Liver (tissue), 9 donors: ENCODE measurements around the gene ITPKB. TPM values are rescaled to one million over a fixed set of nuclear protein-coding genes. Genes with fewer than 3 reads are reported as not detected.

Experiments
- DNase-seq: peaks from one replicate; pipeline ENCODE4 v3.0.0-alpha.2; 2017; ENCODE audit warnings: low spot score
- H3K27ac ChIP-seq, 2 donors: one replicate each; pipeline ENCODE4 v1.7.0; 2013; ENCODE audit warnings: inconsistent platforms in 2 of 2, low read length in 2 of 2, control low read depth in 1 of 2, low read depth in 1 of 2, mild to moderate bottlenecking in 1 of 2
- H3K27me3 ChIP-seq, 4 donors: one replicate each; pipeline versions ENCODE4 v1.6.1 to v1.7.0; 2013; ENCODE audit warnings: low read length in 3 of 4, inconsistent platforms in 1 of 4, mild to moderate bottlenecking in 1 of 4, moderate library complexity in 1 of 4; ENCODE audit not compliant: control insufficient read depth in 4 of 4, insufficient read depth in 4 of 4
- H3K36me3 ChIP-seq, 4 donors: one replicate each; pipeline versions ENCODE4 v1.6.1 to v1.7.0; 2013; ENCODE audit warnings: low read length in 3 of 4, mild to moderate bottlenecking in 3 of 4, low read depth in 1 of 4, moderate library complexity in 1 of 4; ENCODE audit not compliant: control insufficient read depth in 4 of 4, insufficient read depth in 3 of 4
- H3K4me1 ChIP-seq, 4 donors: one replicate each; pipeline versions ENCODE4 v1.6.1 to v1.7.0; 2013; ENCODE audit warnings: low read length in 3 of 4, mild to moderate bottlenecking in 3 of 4, moderate library complexity in 1 of 4; ENCODE audit not compliant: control insufficient read depth in 4 of 4, insufficient read depth in 4 of 4
- H3K4me3 ChIP-seq, 3 donors: one replicate each; pipeline versions ENCODE4 v1.6.1 to v1.7.0; 2013; ENCODE audit warnings: low read length in 3 of 3, control low read depth in 1 of 3, low read depth in 1 of 3, mild to moderate bottlenecking in 1 of 3
- H3K9ac ChIP-seq, 2 donors: one replicate each; pipeline ENCODE4 v1.7.0; 2013; ENCODE audit warnings: low read length in 2 of 2, mild to moderate bottlenecking in 2 of 2, moderate library complexity in 2 of 2, control low read depth in 1 of 2, low read depth in 1 of 2
- H3K9me3 ChIP-seq, 4 donors: one replicate each; pipeline versions ENCODE4 v1.6.1 to v1.7.0; 2013; ENCODE audit warnings: low read length in 3 of 4; ENCODE audit not compliant: control insufficient read depth in 4 of 4
- ATF3 ChIP-seq: IDR thresholded peaks from 2 replicates; pipeline ENCODE4 v1.6.1; 2016; ENCODE audit warnings: antibody characterized with exemption
- CTCF ChIP-seq: fragments of 150-350 bp; IDR thresholded peaks from 2 replicates; pipeline ENCODE4 v1.5.1; 2017; ENCODE audit warnings: improper control_type of control experiment, low read depth, low read length; ENCODE audit not compliant: missing input control
- EGR1 ChIP-seq, 2 donors: IDR thresholded peaks; 2 replicates each; pipeline ENCODE4 v1.6.1; 2016 to 2018; ENCODE audit warnings: antibody characterized with exemption in 2 of 2, low read depth in 2 of 2
- FOXA1 ChIP-seq: IDR thresholded peaks from 2 replicates; pipeline ENCODE4 v1.6.1; 2016; ENCODE audit warnings: antibody characterized with exemption
- FOXA2 ChIP-seq: IDR thresholded peaks from 2 replicates; pipeline ENCODE4 v1.6.1; 2016; ENCODE audit warnings: antibody characterized with exemption
- GABPA ChIP-seq, 2 donors: IDR thresholded peaks in 1 of 2; conservative IDR thresholded peaks in 1 of 2; 2 replicates each; pipeline ENCODE4 v1.6.1; 2016; ENCODE audit warnings: antibody characterized with exemption in 2 of 2, mild to moderate bottlenecking in 1 of 2, moderate library complexity in 1 of 2
- HNF4A ChIP-seq, 2 donors: conservative IDR thresholded peaks; 2 replicates each; pipeline ENCODE4 v1.6.1; 2016; ENCODE audit warnings: antibody characterized with exemption in 2 of 2, mild to moderate bottlenecking in 2 of 2
- HNF4G ChIP-seq: IDR thresholded peaks from 2 replicates; pipeline ENCODE4 v1.6.1; 2016; ENCODE audit warnings: antibody characterized with exemption
- MAX ChIP-seq: IDR thresholded peaks from 2 replicates; pipeline ENCODE4 v1.6.1; 2016; ENCODE audit warnings: antibody characterized with exemption
- NR2F2 ChIP-seq: IDR thresholded peaks from 2 replicates; pipeline ENCODE4 v1.6.1; 2016; ENCODE audit warnings: antibody characterized with exemption
- RAD21 ChIP-seq, 2 donors: IDR thresholded peaks; 2 replicates each; pipeline ENCODE4 v1.6.1; 2016; ENCODE audit warnings: antibody characterized with exemption in 2 of 2, mild to moderate bottlenecking in 2 of 2
- REST ChIP-seq: IDR thresholded peaks from 2 replicates; pipeline ENCODE4 v1.6.1; 2016; ENCODE audit warnings: antibody characterized with exemption, mild to moderate bottlenecking
- RXRA ChIP-seq, 2 donors: IDR thresholded peaks; 2 replicates each; pipeline ENCODE4 v1.6.1; 2017 to 2018; ENCODE audit warnings: antibody characterized with exemption in 2 of 2, mild to moderate bottlenecking in 1 of 2
- SP1 ChIP-seq: IDR thresholded peaks from 2 replicates; pipeline ENCODE4 v1.6.1; 2018; ENCODE audit warnings: antibody characterized with exemption, mild to moderate bottlenecking
- TAF1 ChIP-seq: conservative IDR thresholded peaks from 2 replicates; pipeline ENCODE4 v1.6.1; 2016; ENCODE audit warnings: antibody characterized with exemption, mild to moderate bottlenecking
- YY1 ChIP-seq: IDR thresholded peaks from 2 replicates; pipeline ENCODE4 v1.6.1; 2016; ENCODE audit warnings: antibody characterized with exemption, mild to moderate bottlenecking
- ZBTB33 ChIP-seq: IDR thresholded peaks from 2 replicates; pipeline ENCODE4 v1.6.1; 2016; ENCODE audit warnings: antibody characterized with exemption
- WGBS: extraction: QIAGEN DNeasy Blood & Tissue Kit; methylation state at CpG from one replicate; pipeline ENCODE4 v1.1.7; 2013; 5-methylcytosine and 5-hydroxymethylcytosine counted together
- polyA plus RNA-seq, 2 donors: library from polyadenylated mRNA; stranded (reverse) in 1 of 2; unstranded in 1 of 2; fragments of 200-250 nt in 1 of 2; fragments of >200 nt in 1 of 2; fragmentation: Nextera tagmentation in 1 of 2; extraction: Ambion mirVana in 1 of 2; gene quantifications; one replicate each; pipeline versions ENCODE4 v1.2.1 to v1.2.3, GENCODE V29; 2013 to 2015
- total RNA-seq, 2 donors: library from RNA; depleted of rRNA; stranded (reverse); fragments of >200 nt; gene quantifications; one replicate each; pipeline ENCODE4 v1.2.3, GENCODE V29; 2014
- donor health status: healthy.
- donor health status: healthy.
- donor health status: healthy.
- donor health status: healthy.
- donor health status: healthy.

ITPKB gene
- total and polyA plus RNA-seq, 4 donors: 0.61 to 5.8 (median 3.7) TPM

- TF ChIP-seq TAF1: no peak
- TF ChIP-seq FOXA2: no peak
- no peak for TF ChIP-seq RXRA (IDR thresholded peaks at IDR 0.05)
- TF ChIP-seq NR2F2: no peak
- TF ChIP-seq HNF4G: no peak
- TF ChIP-seq FOXA1: no peak
- no peak for TF ChIP-seq CTCF
- TF ChIP-seq GABPA (IDR thresholded peaks at IDR 0.05 in 1 of 2, conservative IDR thresholded peaks at IDR 0.05 in 1 of 2): no peak
- no peak for TF ChIP-seq ATF3
- no peak for TF ChIP-seq EGR1 (IDR thresholded peaks at IDR 0.05; ENCODE audit: low read depth in 2 of 2)
- TF ChIP-seq REST: no peak
- no peak for TF ChIP-seq ZBTB33
- no peak for TF ChIP-seq HNF4A (conservative IDR thresholded peaks at IDR 0.05)
- no peak for TF ChIP-seq SP1
- no peak for TF ChIP-seq RAD21 (IDR thresholded peaks at IDR 0.05)
- no peak for TF ChIP-seq YY1
- TF ChIP-seq MAX: no peak
- WGBS: 81% methylated on average over 11 of the region's 11 CpGs
- DNase-seq: no peak
- Histone ChIP-seq H3K27ac (no peak overlapping the region), H3K36me3 (no peaks in the 10 kb centered on the region), H3K4me3 (no peak overlapping the region), H3K9me3 (no peaks in the 10 kb centered on the region), H3K4me1 (peaks cover 0 to 1% (median 0%) of the 10 kb centered on the region in 4 donors), H3K27me3 (no peaks in the 10 kb centered on the region), H3K9ac (no peak overlapping the region)
These were observed 53.8 kb downstream of the ITPKB start for GRCh38 chr1:226685196-226685820.
